ENCODE data around the gene CD58.
A peak's percentile ranks its signal among the peaks of the same experiment; 100 is the strongest.

The CD58 gene

DNA sequence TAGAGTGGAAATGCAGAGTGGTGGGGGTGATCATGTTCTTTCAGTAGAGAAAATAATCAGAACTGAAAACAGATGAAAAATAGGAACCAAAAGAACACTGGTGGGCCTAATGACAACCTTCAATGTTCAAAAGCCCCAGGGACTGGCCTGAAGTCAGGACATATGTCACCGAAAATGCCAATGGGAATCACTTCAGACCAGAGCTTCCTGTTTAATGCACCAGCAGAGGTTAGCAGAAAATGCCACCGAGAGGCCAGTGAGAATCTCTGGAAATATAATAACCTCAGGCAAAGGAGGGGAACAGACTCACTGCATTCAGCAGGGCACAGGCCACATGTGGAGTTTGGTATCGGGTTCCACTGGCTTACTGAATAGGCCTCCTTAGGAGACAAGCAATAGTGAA lies 15.9 kb upstream of the CD58 start:
- CTCF ChIA-PET = no interaction called here
- TF ChIP-seq ARNT (IDR thresholded peaks at IDR 0.05) (no peak), SUZ12 (IDR thresholded peaks at IDR 0.05) (no peak), L3MBTL2 (conservative IDR thresholded peaks at IDR 0.05) (no peak), CTBP1 (IDR thresholded peaks at IDR 0.05; ENCODE audit: borderline replicate concordance) (no peak), PKNOX1 (IDR thresholded peaks at IDR 0.05) (no peak), BHLHE40 (IDR thresholded peaks at IDR 0.05; ENCODE audit: borderline replicate concordance) (no peak), SP1 (IDR thresholded peaks at IDR 0.05) (no peak), ELF4 (IDR thresholded peaks at IDR 0.05) (no peak), ZNF384 (IDR thresholded peaks at IDR 0.05) (no peak), HDGF (IDR thresholded peaks at IDR 0.05; ENCODE audit: borderline replicate concordance) (no peak), NFRKB (IDR thresholded peaks at IDR 0.05) (no peak), FOXA1 (IDR thresholded peaks at IDR 0.05) (no peak)
- POLR2A ChIA-PET = no interaction called here
- DNase-seq (ENCODE audit: extremely low spot score) = peak; percentile 34

GRCh38 chr1:116585886-116586285 lies 15.1 kb upstream of the CD58 start:
- TF ChIP-seq ZNF384 (IDR thresholded peaks at IDR 0.05) (no peak), HDGF (IDR thresholded peaks at IDR 0.05; ENCODE audit: borderline replicate concordance) (no peak), PKNOX1 (IDR thresholded peaks at IDR 0.05) (no peak), L3MBTL2 (conservative IDR thresholded peaks at IDR 0.05) (no peak)
- POLR2A ChIA-PET = no interaction called here
- CTCF ChIA-PET = interaction anchor here (1.8 kb wide), 1 partner anchor 10 kb away, joined by 5 read pairs; no protein-coding TSS in a partner anchor
- no peak for DNase-seq (ENCODE audit: extremely low spot score)

DNA sequence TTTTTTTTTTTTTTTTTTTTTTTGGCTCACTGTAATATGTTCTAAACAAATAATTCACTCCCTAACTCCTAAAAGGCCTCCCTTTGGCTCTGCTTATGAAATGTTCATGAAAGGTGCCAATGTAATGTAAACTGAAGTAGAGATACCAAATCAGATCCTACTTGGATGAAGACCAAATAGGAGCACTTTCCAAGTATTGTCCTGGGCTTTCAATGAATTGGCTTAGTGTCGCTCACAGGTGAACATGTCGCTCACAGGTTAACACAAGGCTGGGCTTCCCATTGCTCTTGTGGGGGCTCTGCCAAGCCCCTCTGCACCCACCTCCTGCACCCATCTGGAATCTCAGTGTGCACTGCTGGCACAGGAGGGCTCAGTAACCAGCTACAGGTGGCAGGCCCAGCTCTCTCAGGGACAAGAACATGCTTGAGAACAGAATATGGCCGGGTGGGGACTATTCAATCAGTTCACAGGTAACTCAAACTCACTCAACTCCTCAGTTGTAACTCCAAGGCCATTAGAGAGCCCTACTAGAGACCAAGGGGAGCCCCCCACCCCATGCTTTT lies 10.6 kb upstream of the CD58 start:
- CTCF ChIA-PET = interaction anchor here (0.6 kb wide), 1 partner anchor 14 kb away, joined by 4 read pairs; no protein-coding TSS in a partner anchor
- TF ChIP-seq LEF1 (IDR thresholded peaks at IDR 0.05; ENCODE audit: borderline replicate concordance) (no peak), ZNF384 (IDR thresholded peaks at IDR 0.05) (no peak), PKNOX1 (IDR thresholded peaks at IDR 0.05) (no peak), HDGF (IDR thresholded peaks at IDR 0.05; ENCODE audit: borderline replicate concordance) (no peak), L3MBTL2 (conservative IDR thresholded peaks at IDR 0.05) (no peak), FOXA1 (IDR thresholded peaks at IDR 0.05) (no peak), CTBP1 (IDR thresholded peaks at IDR 0.05; ENCODE audit: borderline replicate concordance) (no peak)
- no peak for DNase-seq (ENCODE audit: extremely low spot score)
- POLR2A ChIA-PET = no interaction called here

DNA sequence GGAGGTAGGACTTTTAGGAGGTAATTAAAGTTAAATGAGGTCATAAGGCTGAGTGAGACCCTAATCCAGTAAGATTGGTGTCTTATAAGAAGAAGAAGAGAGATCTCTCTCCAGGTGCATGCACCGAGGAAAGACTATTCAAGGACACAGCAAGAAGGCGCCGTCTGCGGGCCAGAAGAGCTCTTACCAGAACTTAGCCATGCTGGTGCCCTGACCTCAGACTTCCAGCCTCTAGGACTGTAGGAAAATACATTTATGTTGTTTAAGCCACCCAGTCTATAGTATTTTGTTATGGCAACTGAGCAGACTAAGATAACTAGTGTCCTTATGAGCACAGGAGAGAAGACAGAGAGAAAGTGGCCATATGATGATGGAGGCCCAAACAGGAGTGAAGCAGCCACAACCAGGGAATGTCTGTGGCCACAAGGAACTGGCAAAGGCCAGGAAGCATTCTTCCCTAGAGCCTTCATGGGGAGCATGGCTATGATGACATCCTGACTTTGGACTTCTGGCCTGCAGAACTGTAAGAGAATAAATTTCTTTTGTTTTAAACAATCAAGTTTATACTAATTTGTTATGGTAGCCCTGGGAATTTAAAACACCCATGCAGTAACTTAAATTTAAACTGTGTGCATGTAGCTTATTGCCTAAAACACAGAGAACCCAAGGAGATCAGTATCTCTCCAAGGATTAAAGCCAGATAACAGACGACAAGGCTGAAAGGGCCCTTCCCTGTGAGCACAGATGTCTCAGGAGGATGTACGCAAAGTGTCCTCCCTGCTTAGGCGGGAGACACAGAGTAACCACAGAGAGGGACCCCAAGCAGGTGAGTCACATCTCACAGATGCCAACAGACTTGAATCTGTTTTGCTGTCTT lies 9.9 kb upstream of the CD58 start:
- ChIA-PET POLR2A (no interaction called here), CTCF (interaction anchor here (0.6 kb wide), 1 partner anchor 15 kb away, joined by 4 read pairs; no protein-coding TSS in a partner anchor)
- TF ChIP-seq ELF4 (IDR thresholded peaks at IDR 0.05) = no peak
- no peak for TF ChIP-seq ZNF384 (IDR thresholded peaks at IDR 0.05)
- no peak for TF ChIP-seq HDGF (IDR thresholded peaks at IDR 0.05; ENCODE audit: borderline replicate concordance)
- no peak for TF ChIP-seq PKNOX1 (IDR thresholded peaks at IDR 0.05)
- TF ChIP-seq CTBP1 (IDR thresholded peaks at IDR 0.05; ENCODE audit: borderline replicate concordance) = no peak

DNA sequence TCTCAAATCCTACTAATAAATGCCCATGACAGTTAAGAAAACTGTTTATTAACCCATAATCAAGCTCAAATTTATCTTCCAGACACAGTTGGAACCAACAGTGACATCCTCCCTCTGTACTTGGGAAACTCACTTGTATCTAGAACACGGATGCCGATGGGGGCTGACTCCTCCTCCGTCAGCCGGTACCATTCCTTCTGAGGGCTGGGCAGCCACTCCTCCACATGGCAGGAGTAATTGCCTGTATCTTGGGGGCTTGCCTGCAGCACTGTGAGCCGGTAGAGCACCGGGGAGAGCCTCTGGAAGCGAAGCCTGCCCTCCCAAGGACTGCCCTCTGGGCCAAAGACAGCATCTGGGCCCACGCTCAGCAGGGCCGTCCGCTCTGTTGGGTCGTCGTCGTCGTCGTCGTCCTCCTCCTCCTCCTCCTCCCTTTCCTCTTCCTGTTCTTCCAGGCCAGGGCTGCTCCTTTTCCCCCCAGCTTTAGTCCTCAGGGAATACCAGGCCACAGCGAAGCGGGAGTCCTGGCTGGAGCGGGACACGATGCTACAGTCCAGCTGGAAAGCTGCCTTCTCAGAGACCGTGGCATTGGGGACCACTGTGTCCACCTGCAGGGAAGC lies 8.5 kb upstream of the CD58 start:
- CTCF ChIA-PET = no interaction called here
- DNase-seq (ENCODE audit: extremely low spot score) = no peak
- POLR2A ChIA-PET = no interaction called here
- TF ChIP-seq L3MBTL2 (conservative IDR thresholded peaks at IDR 0.05) (no peak), HDGF (IDR thresholded peaks at IDR 0.05; ENCODE audit: borderline replicate concordance) (no peak), LEF1 (IDR thresholded peaks at IDR 0.05; ENCODE audit: borderline replicate concordance) (no peak), SP1 (IDR thresholded peaks at IDR 0.05) (no peak), FOXK2 (IDR thresholded peaks at IDR 0.05) (no peak), BHLHE40 (IDR thresholded peaks at IDR 0.05; ENCODE audit: borderline replicate concordance) (no peak), NFRKB (IDR thresholded peaks at IDR 0.05) (no peak), TARDBP (IDR thresholded peaks at IDR 0.05) (no peak), FOXA1 (IDR thresholded peaks at IDR 0.05) (no peak), ARNT (IDR thresholded peaks at IDR 0.05) (no peak), PKNOX1 (IDR thresholded peaks at IDR 0.05) (no peak), CTBP1 (IDR thresholded peaks at IDR 0.05; ENCODE audit: borderline replicate concordance) (no peak), ELF4 (IDR thresholded peaks at IDR 0.05) (no peak), FOXM1 (IDR thresholded peaks at IDR 0.05; ENCODE audit: borderline replicate concordance) (no peak), ZNF384 (IDR thresholded peaks at IDR 0.05) (no peak), SUZ12 (IDR thresholded peaks at IDR 0.05) (no peak)

More for the DNA sequence above, 9.9 kb upstream of the CD58 start:
- no peak for DNase-seq (ENCODE audit: extremely low spot score)

All from HEK293T (cell line).